SK-N-SH (cell line): Measurements from ENCODE around the gene SHANK1. TPM values are rescaled to one million over a fixed set of nuclear protein-coding genes. Genes with fewer than 3 reads are reported as not detected.

Source experiments
- CTCF ChIA-PET: fragments of 300-600, 350-600 bp; formaldehyde crosslinking; extraction: SDS; loops from one replicate; lab custom pipeline; 2021; lab: Yijun Ruan, JAX
- POLR2A ChIA-PET: fragments of 350-600 bp; sonication (Branson Sonifier 250); formaldehyde crosslinking; extraction: SDS; loops from one replicate; lab custom pipeline; 2020; ENCODE audit warnings: antibody characterized with exemption, inconsistent platforms; lab: Yijun Ruan, JAX
- DNase-seq: peaks from one replicate; pipeline ENCODE4 v3.0.0; 2012
- H2AFZ ChIP-seq: fragments of 200-600 bp; sonication (generic); 2 replicates; pipeline ENCODE4 v1.8.1; 2016; ENCODE audit warnings: antibody characterized with exemption, mild to moderate bottlenecking, low read depth
- H3F3A ChIP-seq: fragments of 200-600 bp; sonication (generic); replicated peaks from 2 replicates; pipeline ENCODE3; 2016; ENCODE audit warnings: antibody characterized with exemption, mild to moderate bottlenecking; ENCODE audit not compliant: insufficient read depth
- H3K27ac ChIP-seq, 2 experiments: fragments of 200-500 bp in 1 of 2; fragments of 200-600 bp in 1 of 2; sonication (Bioruptor generic) in 1 of 2; sonication (generic), shearing (Covaris generic) in 1 of 2; 2 replicates each; pipeline versions ENCODE4 v1.5.1 to v1.6.1; 2014 to 2016; ENCODE audit warnings: low read depth in 2 of 2, inconsistent platforms in 1 of 2, low read length in 1 of 2, mild to moderate bottlenecking in 1 of 2, mixed read lengths in 1 of 2
- H3K27me3 ChIP-seq: fragments of 200-600 bp; sonication (generic), shearing (Covaris generic); 2 replicates; pipeline ENCODE4 v1.6.1; 2016; ENCODE audit warnings: mixed run types; ENCODE audit not compliant: insufficient read depth
- H3K36me3 ChIP-seq, 2 experiments: fragments of 200-500 bp in 1 of 2; fragments of 200-600 bp in 1 of 2; sonication (Bioruptor generic) in 1 of 2; sonication (generic) in 1 of 2; replicated peaks in 1 of 2; 2 replicates each; pipeline versions ENCODE3 to v1.5.1; 2014 to 2016; ENCODE audit warnings: low read length in 1 of 2, mild to moderate bottlenecking in 1 of 2; ENCODE audit not compliant: insufficient read depth in 2 of 2, control insufficient read depth in 1 of 2
- H3K4me1 ChIP-seq, 2 experiments: fragments of 200-500 bp in 1 of 2; fragments of 200-600 bp in 1 of 2; sonication (Bioruptor generic) in 1 of 2; sonication (generic), shearing (Covaris generic) in 1 of 2; 2 replicates each; pipeline versions ENCODE4 v1.5.1 to v1.6.1; 2014 to 2016; ENCODE audit warnings: low read depth in 1 of 2, low read length in 1 of 2, mixed run types in 1 of 2; ENCODE audit not compliant: insufficient read depth in 2 of 2, control insufficient read depth in 1 of 2
- H3K4me2 ChIP-seq: fragments of 200-600 bp; sonication (generic), shearing (Covaris generic); 2 replicates; pipeline ENCODE4 v1.6.1; 2017; ENCODE audit warnings: mixed run types
- H3K4me3 ChIP-seq, 2 experiments: fragments of 200-500 bp in 1 of 2; fragments of 200-600 bp in 1 of 2; sonication (Bioruptor generic) in 1 of 2; sonication (generic), shearing (Covaris generic) in 1 of 2; 2 replicates each; pipeline versions ENCODE4 v1.5.1 to v1.8.1; 2014 to 2016; ENCODE audit warnings: low read depth in 2 of 2, inconsistent platforms in 1 of 2, low read length in 1 of 2, mild to moderate bottlenecking in 1 of 2, mixed read lengths in 1 of 2, moderate library complexity in 1 of 2
- H3K79me2 ChIP-seq: fragments of 200-600 bp; sonication (generic); 2 replicates; pipeline ENCODE4 v1.8.1; 2017; ENCODE audit warnings: mild to moderate bottlenecking; ENCODE audit not compliant: insufficient read depth
- H3K9ac ChIP-seq: fragments of 200-600 bp; sonication (generic); 2 replicates; pipeline ENCODE4 v1.6.1; 2017; ENCODE audit warnings: mixed run types
- H3K9me2 ChIP-seq: fragments of 200-600 bp; sonication (generic); 2 replicates; pipeline ENCODE4 v1.6.1; 2017; ENCODE audit warnings: mixed run types
- H3K9me3 ChIP-seq: fragments of 200-600 bp; sonication (generic); 2 replicates; pipeline ENCODE4 v1.6.1; 2017; ENCODE audit warnings: mixed run types, mild to moderate bottlenecking, moderate library complexity
- H4K20me1 ChIP-seq: fragments of 200-600 bp; sonication (generic); 2 replicates; pipeline ENCODE4 v1.6.1; 2017; ENCODE audit warnings: mild to moderate bottlenecking, mixed run types; ENCODE audit not compliant: insufficient read depth
- ELF1 ChIP-seq: IDR thresholded peaks from 2 replicates; pipeline ENCODE4 v1.4.0; 2012
- EP300 ChIP-seq, 2 experiments: IDR thresholded peaks; 2 replicates each; pipeline versions ENCODE4 v1.4.0 to v1.6.1; 2012; ENCODE audit warnings: borderline replicate concordance in 1 of 2, low read depth in 1 of 2, low read length in 1 of 2
- FOSL2 ChIP-seq: IDR thresholded peaks from 2 replicates; pipeline ENCODE4 v1.4.0; 2012; ENCODE audit warnings: low read depth, mild to moderate bottlenecking, moderate library complexity, borderline replicate concordance
- FOXM1 ChIP-seq: IDR thresholded peaks from 2 replicates; pipeline ENCODE4 v1.4.0; 2012; ENCODE audit warnings: low read depth, mild to moderate bottlenecking
- GABPA ChIP-seq: IDR thresholded peaks from 2 replicates; pipeline ENCODE4 v1.4.0; 2012; ENCODE audit warnings: low read depth, mild to moderate bottlenecking
- JUND ChIP-seq: IDR thresholded peaks from 2 replicates; pipeline ENCODE4 v1.4.0; 2012
- MXI1 ChIP-seq: IDR thresholded peaks from 2 replicates; pipeline ENCODE4 v1.6.1; 2012; ENCODE audit warnings: mild to moderate bottlenecking, low read depth, low read length, improper control_type of control experiment
- RCOR1 ChIP-seq: fragments of 150-350 bp; IDR thresholded peaks from 2 replicates; pipeline ENCODE4 v1.6.1; 2017; ENCODE audit warnings: antibody characterized with exemption, low read length
- REST ChIP-seq: IDR thresholded peaks from 2 replicates; pipeline ENCODE4 v1.6.1; 2012; ENCODE audit warnings: mild to moderate bottlenecking, low read depth, low read length, moderate library complexity
- RFX5 ChIP-seq: IDR thresholded peaks from 2 replicates; pipeline ENCODE4 v1.6.1; 2012; ENCODE audit warnings: mild to moderate bottlenecking, improper control_type of control experiment, low read length
- RXRA ChIP-seq: IDR thresholded peaks from 2 replicates; pipeline ENCODE4 v1.4.0; 2012; ENCODE audit warnings: low read depth, mild to moderate bottlenecking, borderline replicate concordance
- TAF1 ChIP-seq: IDR thresholded peaks from 2 replicates; pipeline ENCODE4 v1.6.1; 2012; ENCODE audit warnings: low read depth, mild to moderate bottlenecking, low read length, moderate library complexity, borderline replicate concordance
- TCF12 ChIP-seq: IDR thresholded peaks from 2 replicates; pipeline ENCODE4 v1.4.0; 2012
- USF1 ChIP-seq: IDR thresholded peaks from 2 replicates; pipeline ENCODE4 v1.4.0; 2012; ENCODE audit warnings: low read depth, borderline replicate concordance
- WGBS: methylation state at CpG from one replicate; pipeline ENCODE4 v1.1.6; 2017; ENCODE audit warnings: low lambda C conversion rate; 5-methylcytosine and 5-hydroxymethylcytosine counted together
- polyA plus RNA-seq, 3 experiments: library from polyadenylated mRNA; depleted of rRNA; stranded (reverse); fragments of >200 nt; gene quantifications; 2 replicates each; pipeline ENCODE4 v1.2.3, GENCODE V29; 2012
- TF ChIP-seq, protein P1 (sequence below): fragments of 150-350 bp; IDR thresholded peaks from 2 replicates; pipeline ENCODE4 v1.6.1; 2016; ENCODE audit warnings: mild to moderate bottlenecking, low read depth, low read length
- TF ChIP-seq, protein P2 (sequence below): fragments of 150-350 bp; IDR thresholded peaks from 2 replicates; pipeline ENCODE4 v1.6.1; 2017; ENCODE audit warnings: antibody characterized with exemption, low read length, low read depth, borderline replicate concordance
- TF ChIP-seq, protein P3 (sequence below): fragments of 200-600 bp; sonication (generic); IDR thresholded peaks from 2 replicates; pipeline ENCODE4 v1.6.1; 2017; ENCODE audit warnings: antibody characterized with exemption, mild to moderate bottlenecking, moderate library complexity

SHANK1 gene
- polyA plus RNA-seq, 1 of the 3 experiments (the other 2 are of a cell fraction) = 0.28 TPM

DNA sequence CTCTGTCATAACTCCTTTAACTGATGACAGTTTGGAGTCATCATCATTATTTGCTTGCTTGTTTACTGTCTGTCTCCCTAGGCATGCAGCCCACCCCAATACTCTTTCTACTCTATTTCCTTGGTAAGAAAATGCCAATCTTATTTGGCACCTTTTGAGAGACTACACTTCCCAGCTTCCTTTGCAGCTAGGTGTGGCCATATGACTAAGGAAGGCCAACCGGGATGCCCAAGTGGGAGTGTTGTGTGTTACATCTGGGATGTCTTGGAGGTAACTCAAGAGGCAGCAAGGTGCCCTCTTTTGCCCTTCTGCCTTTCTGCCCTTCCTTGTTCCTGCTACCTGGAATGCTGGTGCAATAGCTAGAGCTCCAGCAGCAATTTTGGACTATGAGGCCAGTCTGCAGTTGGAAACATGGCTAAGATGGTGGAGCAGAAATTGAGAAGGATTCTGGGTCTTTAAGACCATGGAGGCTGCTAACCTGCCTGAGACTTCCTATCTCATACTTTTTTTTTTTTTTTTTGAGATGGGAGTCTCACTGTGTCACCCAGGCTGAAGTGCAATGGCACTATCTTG is 42.9 kb downstream of the SHANK1 start:
- Histone ChIP-seq H4K20me1 (no peaks in the 10 kb centered on the region), H2AFZ (no peak overlapping the region), H3K36me3 (no peaks in the 10 kb centered on the region), H3K79me2 (no peaks in the 10 kb centered on the region), H3K9ac (no peak overlapping the region), H3K9me2 (no peaks in the 10 kb centered on the region), H3F3A (no peaks in the 10 kb centered on the region), H3K4me2 (no peak overlapping the region), H3K27ac (no peak overlapping the region), H3K4me1 (no peaks in the 10 kb centered on the region; a peak in 1 of 4 replicates), H3K27me3 (no peaks in the 10 kb centered on the region), H3K9me3 (no peaks in the 10 kb centered on the region), H3K4me3 (no peak overlapping the region)
- TF ChIP-seq GABPA (no peak), USF1 (no peak), TAF1 (no peak), JUND (no peak), RXRA (no peak), TCF12 (no peak), FOXM1 (no peak), EP300 (IDR thresholded peaks at IDR 0.05; ENCODE audit: borderline replicate concordance in 1 of 2, low read depth in 1 of 2, low read length in 1 of 2) (no peak), REST (no peak), ELF1 (no peak), MXI1 (no peak), RFX5 (no peak), FOSL2 (no peak), RCOR1 (no peak)
- TF ChIP-seq, protein P1, sequence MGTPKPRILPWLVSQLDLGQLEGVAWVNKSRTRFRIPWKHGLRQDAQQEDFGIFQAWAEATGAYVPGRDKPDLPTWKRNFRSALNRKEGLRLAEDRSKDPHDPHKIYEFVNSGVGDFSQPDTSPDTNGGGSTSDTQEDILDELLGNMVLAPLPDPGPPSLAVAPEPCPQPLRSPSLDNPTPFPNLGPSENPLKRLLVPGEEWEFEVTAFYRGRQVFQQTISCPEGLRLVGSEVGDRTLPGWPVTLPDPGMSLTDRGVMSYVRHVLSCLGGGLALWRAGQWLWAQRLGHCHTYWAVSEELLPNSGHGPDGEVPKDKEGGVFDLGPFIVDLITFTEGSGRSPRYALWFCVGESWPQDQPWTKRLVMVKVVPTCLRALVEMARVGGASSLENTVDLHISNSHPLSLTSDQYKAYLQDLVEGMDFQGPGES = no peak
- TF ChIP-seq, protein P2, sequence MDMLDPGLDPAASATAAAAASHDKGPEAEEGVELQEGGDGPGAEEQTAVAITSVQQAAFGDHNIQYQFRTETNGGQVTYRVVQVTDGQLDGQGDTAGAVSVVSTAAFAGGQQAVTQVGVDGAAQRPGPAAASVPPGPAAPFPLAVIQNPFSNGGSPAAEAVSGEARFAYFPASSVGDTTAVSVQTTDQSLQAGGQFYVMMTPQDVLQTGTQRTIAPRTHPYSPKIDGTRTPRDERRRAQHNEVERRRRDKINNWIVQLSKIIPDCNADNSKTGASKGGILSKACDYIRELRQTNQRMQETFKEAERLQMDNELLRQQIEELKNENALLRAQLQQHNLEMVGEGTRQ = no peak
- TF ChIP-seq, protein P3, sequence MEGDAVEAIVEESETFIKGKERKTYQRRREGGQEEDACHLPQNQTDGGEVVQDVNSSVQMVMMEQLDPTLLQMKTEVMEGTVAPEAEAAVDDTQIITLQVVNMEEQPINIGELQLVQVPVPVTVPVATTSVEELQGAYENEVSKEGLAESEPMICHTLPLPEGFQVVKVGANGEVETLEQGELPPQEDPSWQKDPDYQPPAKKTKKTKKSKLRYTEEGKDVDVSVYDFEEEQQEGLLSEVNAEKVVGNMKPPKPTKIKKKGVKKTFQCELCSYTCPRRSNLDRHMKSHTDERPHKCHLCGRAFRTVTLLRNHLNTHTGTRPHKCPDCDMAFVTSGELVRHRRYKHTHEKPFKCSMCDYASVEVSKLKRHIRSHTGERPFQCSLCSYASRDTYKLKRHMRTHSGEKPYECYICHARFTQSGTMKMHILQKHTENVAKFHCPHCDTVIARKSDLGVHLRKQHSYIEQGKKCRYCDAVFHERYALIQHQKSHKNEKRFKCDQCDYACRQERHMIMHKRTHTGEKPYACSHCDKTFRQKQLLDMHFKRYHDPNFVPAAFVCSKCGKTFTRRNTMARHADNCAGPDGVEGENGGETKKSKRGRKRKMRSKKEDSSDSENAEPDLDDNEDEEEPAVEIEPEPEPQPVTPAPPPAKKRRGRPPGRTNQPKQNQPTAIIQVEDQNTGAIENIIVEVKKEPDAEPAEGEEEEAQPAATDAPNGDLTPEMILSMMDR = no peak
- 84% methylated on average over 1 of the region's 1 CpG for WGBS
- CTCF ChIA-PET = no interaction called here
- POLR2A ChIA-PET = no interaction called here
- DNase-seq = no peak
